AG20443 (cell line): Measurements from ENCODE around the gene HLA-B.
A peak's percentile ranks its signal among the peaks of the same experiment; 100 is the strongest.
"Not testable (repeated sequence)": the region's sequence is repeated elsewhere in the genome, so short reads cannot be mapped to it uniquely, and the experiment has no call there.

Experiments used
- DNase-seq: peaks from one replicate; pipeline ENCODE4 v3.0.0; 2012; ENCODE audit warnings: low spot score, mixed read lengths

The HLA-B gene

GRCh38 chr6:31383149-31383548 is 26.2 kb upstream of the HLA-B start:
- DNase-seq, result peak; percentile 63

GRCh38 chr6:31381666-31382065 is 24.7 kb upstream of the HLA-B start:
- DNase-seq, result no peak

- DNase-seq, result no peak
Measured at GRCh38 chr6:31379850-31380249, 22.9 kb upstream of the HLA-B start.

GRCh38 chr6:31378721-31379103 is 21.7 kb upstream of the HLA-B start:
- DNase-seq, result no peak

DNA sequence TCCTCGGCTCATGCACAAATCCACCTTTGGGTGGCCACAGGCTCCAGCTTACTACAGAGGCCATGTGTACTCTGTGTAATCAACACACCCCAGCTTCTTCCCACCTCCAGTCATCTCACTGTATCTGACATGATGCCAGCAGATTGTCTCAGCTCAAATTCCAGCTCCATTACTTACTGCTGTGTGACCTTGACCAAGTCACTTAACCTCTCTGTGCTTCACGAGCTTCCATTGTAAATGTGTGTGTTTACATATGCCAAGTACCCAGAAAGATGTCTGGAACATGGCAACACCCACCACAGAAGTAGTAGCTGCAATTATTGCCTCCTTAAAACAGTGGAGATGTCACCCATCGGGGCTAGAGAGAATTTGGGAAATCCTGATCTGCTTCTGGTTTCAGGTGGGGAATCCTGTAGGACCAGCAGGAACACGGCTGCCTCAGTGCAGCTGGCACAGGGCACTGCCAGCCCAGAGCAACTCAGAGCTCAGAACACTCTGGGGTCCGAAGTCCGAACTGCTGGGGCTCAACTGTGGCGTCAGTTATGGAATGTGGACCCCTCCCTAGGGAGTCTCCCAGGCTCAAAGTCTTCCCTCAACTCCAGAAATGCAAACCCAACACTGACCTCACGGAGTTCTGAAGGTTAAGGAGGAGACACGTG is 21.2 kb upstream of the HLA-B start:
- DNase-seq, result no peak

GRCh38 chr6:31377029-31377428 is 20.1 kb upstream of the HLA-B start:
- DNase-seq, result no peak

GRCh38 chr6:31375699-31376098 is 18.7 kb upstream of the HLA-B start:
- no peak for DNase-seq

DNA sequence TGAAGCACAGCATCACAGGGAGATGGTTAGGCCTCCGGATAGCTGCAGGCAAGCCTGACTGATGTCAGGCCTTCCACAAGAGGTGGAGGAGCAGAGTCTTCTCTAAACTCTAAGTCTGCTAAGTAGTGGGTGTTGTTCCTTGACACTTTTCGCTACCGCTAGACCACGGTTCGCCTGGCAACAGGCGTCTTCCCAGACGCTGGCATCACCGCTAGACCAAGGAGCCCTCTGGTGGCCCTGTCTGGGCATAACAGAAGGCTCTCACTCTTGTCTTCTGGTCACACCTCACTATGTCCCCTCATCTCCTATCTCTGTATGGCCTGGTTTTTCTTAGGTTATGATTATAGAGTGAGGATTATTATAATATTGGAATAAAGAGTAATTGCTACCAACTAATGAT is 17.1 kb upstream of the HLA-B start:
- DNase-seq, result not testable (repeated sequence)

DNA sequence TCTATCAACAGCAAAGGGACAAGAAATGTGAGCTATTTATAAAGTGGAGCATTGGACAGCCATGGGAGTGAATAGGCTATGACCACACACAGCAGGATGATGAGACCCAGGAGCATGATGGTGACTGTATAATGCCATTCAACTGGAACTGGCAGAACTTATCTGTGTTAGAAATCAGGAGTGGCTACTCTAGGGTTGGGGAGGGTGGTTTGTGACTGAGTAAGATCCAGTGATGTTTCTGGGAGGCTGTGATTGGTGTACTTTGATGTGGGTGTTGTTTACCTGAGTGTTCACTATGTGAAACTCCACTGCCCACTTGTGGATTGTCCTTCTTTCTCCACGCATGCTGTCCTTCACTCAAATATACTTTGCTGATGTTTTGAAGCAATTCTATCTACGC is 11.5 kb upstream of the HLA-B start:
- no peak for DNase-seq

- DNase-seq, result peak; percentile 90
Measured at GRCh38 chr6:31366693-31367470, 9.9 kb upstream of the HLA-B start.

DNA sequence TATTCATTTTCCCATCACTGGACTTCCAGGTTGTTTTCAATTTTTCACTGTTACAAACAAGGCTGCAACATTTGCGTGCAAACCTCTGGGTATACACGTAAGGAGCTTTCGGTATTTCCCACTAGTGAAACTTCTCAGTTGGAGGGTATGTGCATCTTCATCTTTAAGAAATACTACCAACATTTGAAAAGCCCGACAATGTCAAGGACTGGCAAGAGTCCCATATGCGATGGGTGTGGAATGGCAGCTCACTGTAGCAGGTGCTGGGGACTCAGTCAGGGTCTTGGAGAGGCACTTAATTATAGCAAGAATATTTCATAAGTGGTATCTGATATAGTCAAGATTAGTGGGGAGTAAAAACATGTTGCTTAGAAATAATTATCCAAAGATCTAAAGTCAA is 8.9 kb upstream of the HLA-B start:
- no peak for DNase-seq

GRCh38 chr6:31363811-31364210 is 6.8 kb upstream of the HLA-B start:
- DNase-seq, result no peak

DNA sequence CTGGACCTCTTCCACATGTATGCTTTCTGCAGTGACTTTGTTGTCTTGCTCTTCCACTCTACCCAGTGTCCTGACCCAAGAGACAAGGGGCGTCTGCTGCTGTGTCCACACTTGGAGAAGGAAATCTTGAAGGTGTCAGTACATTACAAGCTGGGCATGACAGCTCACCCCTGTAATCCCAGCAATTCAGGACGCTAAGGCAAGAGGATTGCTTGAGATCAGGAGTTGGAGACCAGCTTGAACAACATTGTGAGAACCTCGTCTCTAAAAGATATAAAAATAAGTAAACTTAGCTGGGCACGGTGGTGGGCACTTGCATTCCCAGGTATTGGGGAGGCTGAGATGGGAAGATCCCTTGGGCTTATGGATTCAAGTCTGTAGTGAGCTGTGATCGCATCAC is 5.8 kb upstream of the HLA-B start:
- DNase-seq, result no peak

- DNase-seq, result no peak
Measured at GRCh38 chr6:31359581-31359980, 2.6 kb upstream of the HLA-B start.

- no peak for DNase-seq
Measured at GRCh38 chr6:31358302-31358701, 1.3 kb upstream of the HLA-B start.

- DNase-seq, result no peak
Measured at GRCh38 chr6:31357886-31358285, 907 bp upstream of the HLA-B start.

- DNase-seq, result peak; percentile 24
Measured at GRCh38 chr6:31356216-31356945, 598 bp downstream of the HLA-B start.

GRCh38 chr6:31355583-31355948 is 1.4 kb downstream of the HLA-B start:
- DNase-seq, result no peak

- no peak for DNase-seq
Measured at GRCh38 chr6:31354864-31355582, 2.0 kb downstream of the HLA-B start.

DNA sequence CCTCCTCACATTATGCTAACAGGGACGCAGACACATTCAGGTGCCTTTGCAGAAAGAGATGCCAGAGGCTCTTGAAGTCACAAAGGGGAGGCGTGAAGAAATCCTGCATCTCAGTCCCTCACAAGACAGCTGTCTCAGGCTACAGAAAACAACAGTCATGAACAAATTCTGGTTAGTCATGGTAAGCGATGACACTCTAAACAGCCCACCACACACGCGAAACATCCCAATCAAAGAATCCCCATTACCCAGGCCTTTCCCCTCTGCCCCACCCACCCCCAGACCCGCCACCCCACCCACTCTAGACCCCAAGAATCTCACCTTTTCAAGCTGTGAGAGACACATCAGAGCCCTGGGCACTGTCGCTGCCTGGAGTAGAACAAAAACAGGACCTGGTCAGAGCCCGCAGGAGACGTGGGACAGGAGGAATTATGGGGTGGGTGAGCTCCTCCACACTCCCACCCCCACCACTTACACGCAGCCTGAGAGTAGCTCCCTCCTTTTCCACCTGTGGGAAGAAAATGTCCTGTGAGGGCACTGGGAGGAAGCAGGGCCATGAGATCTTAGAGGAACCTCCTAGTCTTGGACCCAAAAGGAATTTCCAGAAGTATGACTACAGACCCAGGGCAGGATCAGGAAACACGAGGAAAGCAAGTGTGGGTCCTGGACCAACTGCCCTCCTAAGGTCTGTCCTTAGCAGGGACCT is 2.7 kb downstream of the HLA-B start:
- DNase-seq, result no peak

GRCh38 chr6:31353384-31353945 is 3.5 kb downstream of the HLA-B start:
- no peak for DNase-seq
